ENCODE results near the gene URGCP.
A peak's percentile ranks its signal among the peaks of the same experiment; 100 is the strongest.

Gene URGCP

GRCh38 chr7:43876241-43876640 is 30.2 kb downstream of the URGCP start:
- no peak overlapping the region for H3K4me3 ChIP-seq (ENCODE audit: low read length)
- no peak for DNase-seq (ENCODE audit: low read depth)
- no peak for TF ChIP-seq CTCF (IDR thresholded peaks at IDR 0.05; ENCODE audit: insufficient read depth, low read depth, low read length, missing control alignments)

- peak; percentile 85 for DNase-seq (ENCODE audit: low read depth)
- no peak overlapping the region for H3K4me3 ChIP-seq (ENCODE audit: low read length)
- TF ChIP-seq CTCF (IDR thresholded peaks at IDR 0.05; ENCODE audit: insufficient read depth, low read depth, low read length, missing control alignments), result no peak
These were observed 33.1 kb downstream of the URGCP start for GRCh38 chr7:43873300-43873699.

- TF ChIP-seq CTCF (IDR thresholded peaks at IDR 0.05; ENCODE audit: insufficient read depth, low read depth, low read length, missing control alignments), result no peak
- H3K4me3 ChIP-seq (ENCODE audit: low read length), result no peak overlapping the region
- DNase-seq (ENCODE audit: low read depth), result peak; percentile 89
These were observed 33.8 kb downstream of the URGCP start for GRCh38 chr7:43872406-43873110.

- DNase-seq (ENCODE audit: low read depth), result no peak
- TF ChIP-seq CTCF (IDR thresholded peaks at IDR 0.05; ENCODE audit: insufficient read depth, low read depth, low read length, missing control alignments), result no peak
- no peak overlapping the region for H3K4me3 ChIP-seq (ENCODE audit: low read length)
These were observed 35.3 kb downstream of the URGCP start for GRCh38 chr7:43871064-43871463.

GRCh38 chr7:43870316-43870715 is 36.1 kb downstream of the URGCP start:
- DNase-seq (ENCODE audit: low read depth), result no peak
- no peak overlapping the region for H3K4me3 ChIP-seq (ENCODE audit: low read length)
- no peak for TF ChIP-seq CTCF (IDR thresholded peaks at IDR 0.05; ENCODE audit: insufficient read depth, low read depth, low read length, missing control alignments)

- TF ChIP-seq CTCF (IDR thresholded peaks at IDR 0.05; ENCODE audit: insufficient read depth, low read depth, low read length, missing control alignments), result no peak
- peak overlapping the region; percentile 71 for H3K4me3 ChIP-seq (ENCODE audit: low read length)
- peak; percentile 92 for DNase-seq (ENCODE audit: low read depth)
These were observed 36.5 kb downstream of the URGCP start for GRCh38 chr7:43869867-43870240.

Data from epithelial cell of esophagus (primary cell).